Spleen (tissue), 11 donors: ENCODE measurements around the gene SRRM2. TPM values are rescaled to one million over a fixed set of nuclear protein-coding genes. Genes with fewer than 3 reads are reported as not detected.
A peak's percentile ranks its signal among the peaks of the same experiment; 100 is the strongest.

Experiments
- DNase-seq: peaks from one replicate; pipeline ENCODE4 v3.0.0-alpha.2; 2020
- H3K27ac ChIP-seq, 8 donors: fragments of 200-600 bp; sonication (generic) in 7 of 8; 1 replicate in 4 of 8; 2 replicates in 4 of 8; pipeline versions ENCODE4 v1.5.0 to v1.8.0; 2016 to 2021; ENCODE audit warnings: inconsistent platforms in 4 of 8, mild to moderate bottlenecking in 4 of 8, moderate library complexity in 1 of 8
- H3K27me3 ChIP-seq, 7 donors: fragments of 200-600 bp; sonication (generic) in 6 of 7; replicated peaks in 1 of 7; 1 replicate in 4 of 7; 2 replicates in 3 of 7; pipeline versions ENCODE4 v1.5.0 to v1.8.0; 2016 to 2021; ENCODE audit warnings: inconsistent platforms in 3 of 7, mild to moderate bottlenecking in 1 of 7
- H3K36me3 ChIP-seq, 6 donors: fragments of 200-600 bp; sonication (generic) in 5 of 6; 1 replicate in 4 of 6; 2 replicates in 2 of 6; pipeline versions ENCODE4 v1.5.0 to v1.8.0; 2016 to 2021; ENCODE audit warnings: inconsistent platforms in 2 of 6
- H3K4me1 ChIP-seq, 6 donors: fragments of 200-600 bp; sonication (generic) in 5 of 6; 1 replicate in 3 of 6; 2 replicates in 3 of 6; pipeline versions ENCODE4 v1.5.0 to v1.8.0; 2016 to 2021; ENCODE audit warnings: inconsistent platforms in 3 of 6
- H3K4me3 ChIP-seq, 8 donors: fragments of 200-600 bp; sonication (generic) in 7 of 8; 1 replicate in 4 of 8; 2 replicates in 4 of 8; pipeline versions ENCODE4 v1.5.0 to v1.8.0; 2016 to 2021; ENCODE audit warnings: inconsistent platforms in 4 of 8, mild to moderate bottlenecking in 4 of 8, moderate library complexity in 2 of 8
- H3K9me3 ChIP-seq, 8 donors: fragments of 200-600 bp; sonication (generic) in 7 of 8; 1 replicate in 4 of 8; 2 replicates in 4 of 8; pipeline versions ENCODE4 v1.5.0 to v1.8.0; 2016 to 2021; ENCODE audit warnings: inconsistent platforms in 4 of 8
- CTCF ChIP-seq, 11 experiments: fragments of 200-600 bp in 7 of 11; fragments of 450-650 bp in 4 of 11; sonication (generic) in 4 of 11; IDR thresholded peaks in 8 of 11; conservative IDR thresholded peaks in 3 of 11; 1 replicate in 7 of 11; 2 replicates in 4 of 11; pipeline versions ENCODE4 v1.4.0 to v1.8.0; 2016 to 2021; ENCODE audit warnings: antibody characterized with exemption in 11 of 11, inconsistent platforms in 4 of 11, mild to moderate bottlenecking in 1 of 11
- POLR2A ChIP-seq, 3 donors: fragments of 450-650 bp; IDR thresholded peaks; one replicate each; pipeline ENCODE4 v1.5.1; 2017; ENCODE audit warnings: antibody characterized with exemption in 3 of 3, mild to moderate bottlenecking in 1 of 3
- POLR2AphosphoS5 ChIP-seq, 3 donors: sonication (generic); formaldehyde crosslinking; IDR thresholded peaks; one replicate each; pipeline ENCODE4 v1.5.1; 2017; ENCODE audit warnings: antibody characterized with exemption in 3 of 3
- WGBS, 5 donors: extraction: QIAGEN DNeasy Blood & Tissue Kit in 3 of 5; methylation state at CpG; one replicate each; pipeline versions ENCODE4 v1.1.5 to v1.1.7; 2013 to 2018; 5-methylcytosine and 5-hydroxymethylcytosine counted together
- intact Hi-C: fragments of 100-400 bp; cut with DNase I; formaldehyde crosslinking; loops from one replicate; pipeline ENCODE4 v1.15.0; 2023; ENCODE audit warnings: low total_unique reads
- polyA plus RNA-seq, 3 donors: library from polyadenylated mRNA; stranded (reverse); fragments of 200-250 nt; gene quantifications; one replicate each; pipeline ENCODE4 v1.2.1, GENCODE V29; 2013
- total RNA-seq, 7 donors: library from RNA; depleted of rRNA in 3 of 7; stranded (reverse); fragments of >200 nt in 3 of 7; fragmentation: NEBNext Ultra II Directional in 4 of 7; extraction: Animal tissue kit (Norgen Biotek cat#: 25700) in 4 of 7; gene quantifications; one replicate each; pipeline versions ENCODE4 v1.1.0 to v1.2.1, GENCODE V29; 2016 to 2021
- donor health status: healthy with polysubstance abuse.
- donor health status: DM: no; HTN: no; CAD: no; lungs with moderate emphysema.
- donor health status: DM: no; HTN: no; CAD: no.
- donor health status: Bipolar disorder and iron deficiency.
- donor health status: healthy.
- donor health status: DM: no; HTN: no; CAD: no.
- donor health status: DM: yes; HTN: yes; CAD: no.

The SRRM2 gene
- total and polyA plus RNA-seq, 10 donors = 239 to 1,169 (median 839) TPM

GRCh38 chr16:2739625-2740430, 12.6 kb upstream of the SRRM2 start:
- no peaks in the 10 kb centered on the region for H3K36me3 ChIP-seq
- intact Hi-C loops = no loop called here
- TF ChIP-seq POLR2AphosphoS5 (IDR thresholded peaks at IDR 0.05) = peak in 1 of 3 donors; percentile 22
- TF ChIP-seq CTCF (IDR thresholded peaks at IDR 0.05 in 8 of 11, conservative IDR thresholded peaks at IDR 0.05 in 3 of 11) = no peak
- TF ChIP-seq POLR2A (IDR thresholded peaks at IDR 0.05) = no peak
- H3K4me3 ChIP-seq = no peak overlapping the region
- H3K27me3 ChIP-seq = peaks cover 0 to 6% (median 0%) of the 10 kb centered on the region in 7 donors
- H3K4me1 ChIP-seq = no peaks in the 10 kb centered on the region
- WGBS, 5 donors = 66 to 84% (median 71%) methylated on average over 8 of the region's 8 CpGs
- peak; percentile 70 for DNase-seq
- H3K9me3 ChIP-seq = no peaks in the 10 kb centered on the region
- no peak overlapping the region for H3K27ac ChIP-seq

GRCh38 chr16:2740476-2740875, 12.0 kb upstream of the SRRM2 start:
- H3K4me3 ChIP-seq = no peak overlapping the region
- peaks cover 0 to 6% (median 0%) of the 10 kb centered on the region in 7 donors for H3K27me3 ChIP-seq
- intact Hi-C loops = no loop called here
- no peaks in the 10 kb centered on the region for H3K9me3 ChIP-seq
- no peaks in the 10 kb centered on the region for H3K4me1 ChIP-seq
- DNase-seq = peak; percentile 70
- H3K27ac ChIP-seq = no peak overlapping the region
- TF ChIP-seq CTCF (IDR thresholded peaks at IDR 0.05 in 8 of 11, conservative IDR thresholded peaks at IDR 0.05 in 3 of 11) (no peak), POLR2A (IDR thresholded peaks at IDR 0.05) (no peak), POLR2AphosphoS5 (IDR thresholded peaks at IDR 0.05) (no peak)
- 87 to 94% (median 91%) methylated on average over 6 of the region's 6 CpGs for WGBS, 5 donors
- H3K36me3 ChIP-seq = no peaks in the 10 kb centered on the region

- 87 to 98% (median 91%) methylated on average over 3 to 4 of the region's 4 CpGs for WGBS, 5 donors
- Histone ChIP-seq H3K9me3 (no peaks in the 10 kb centered on the region), H3K36me3 (no peaks in the 10 kb centered on the region), H3K27me3 (peaks cover 0 to 6% (median 0%) of the 10 kb centered on the region in 7 donors), H3K4me3 (no peak overlapping the region), H3K4me1 (no peaks in the 10 kb centered on the region), H3K27ac (no peak overlapping the region)
- TF ChIP-seq CTCF (IDR thresholded peaks at IDR 0.05 in 8 of 11, conservative IDR thresholded peaks at IDR 0.05 in 3 of 11) (no peak), POLR2A (IDR thresholded peaks at IDR 0.05) (no peak), POLR2AphosphoS5 (IDR thresholded peaks at IDR 0.05) (no peak)
- intact Hi-C loops = no loop called here
- DNase-seq = no peak
Observed at GRCh38 chr16:2741168-2741567, 11.3 kb upstream of the SRRM2 start.

GRCh38 chr16:2742323-2743006, 10.0 kb upstream of the SRRM2 start:
- Histone ChIP-seq H3K9me3 (no peaks in the 10 kb centered on the region), H3K27ac (no peak overlapping the region), H3K27me3 (peaks cover 0 to 6% (median 0%) of the 10 kb centered on the region in 7 donors), H3K4me1 (no peaks in the 10 kb centered on the region), H3K4me3 (no peak overlapping the region), H3K36me3 (no peaks in the 10 kb centered on the region)
- 89 to 97% (median 94%) methylated on average over 11 to 12 of the region's 12 CpGs for WGBS, 5 donors
- TF ChIP-seq CTCF (IDR thresholded peaks at IDR 0.05 in 8 of 11, conservative IDR thresholded peaks at IDR 0.05 in 3 of 11) = no peak
- no peak for TF ChIP-seq POLR2A (IDR thresholded peaks at IDR 0.05)
- peak; percentile 65 for DNase-seq
- intact Hi-C loops = no loop called here
